ENCODE measurements around the gene SEPTIN2.
"Not testable (repeated sequence)": the region's sequence is repeated elsewhere in the genome, so short reads cannot be mapped to it uniquely, and the experiment has no call there.

SEPTIN2 gene

GRCh38 chr2:241385450-241385849 is 69.7 kb downstream of the SEPTIN2 start:
- DNase-seq (ENCODE audit: low read depth) = not testable (repeated sequence)

GRCh38 chr2:241386519-241386918 is 70.8 kb downstream of the SEPTIN2 start:
- DNase-seq (ENCODE audit: low read depth) = no peak

- DNase-seq (ENCODE audit: low read depth) = no peak
Measured at GRCh38 chr2:241389697-241390096, 74.0 kb downstream of the SEPTIN2 start.

DNA sequence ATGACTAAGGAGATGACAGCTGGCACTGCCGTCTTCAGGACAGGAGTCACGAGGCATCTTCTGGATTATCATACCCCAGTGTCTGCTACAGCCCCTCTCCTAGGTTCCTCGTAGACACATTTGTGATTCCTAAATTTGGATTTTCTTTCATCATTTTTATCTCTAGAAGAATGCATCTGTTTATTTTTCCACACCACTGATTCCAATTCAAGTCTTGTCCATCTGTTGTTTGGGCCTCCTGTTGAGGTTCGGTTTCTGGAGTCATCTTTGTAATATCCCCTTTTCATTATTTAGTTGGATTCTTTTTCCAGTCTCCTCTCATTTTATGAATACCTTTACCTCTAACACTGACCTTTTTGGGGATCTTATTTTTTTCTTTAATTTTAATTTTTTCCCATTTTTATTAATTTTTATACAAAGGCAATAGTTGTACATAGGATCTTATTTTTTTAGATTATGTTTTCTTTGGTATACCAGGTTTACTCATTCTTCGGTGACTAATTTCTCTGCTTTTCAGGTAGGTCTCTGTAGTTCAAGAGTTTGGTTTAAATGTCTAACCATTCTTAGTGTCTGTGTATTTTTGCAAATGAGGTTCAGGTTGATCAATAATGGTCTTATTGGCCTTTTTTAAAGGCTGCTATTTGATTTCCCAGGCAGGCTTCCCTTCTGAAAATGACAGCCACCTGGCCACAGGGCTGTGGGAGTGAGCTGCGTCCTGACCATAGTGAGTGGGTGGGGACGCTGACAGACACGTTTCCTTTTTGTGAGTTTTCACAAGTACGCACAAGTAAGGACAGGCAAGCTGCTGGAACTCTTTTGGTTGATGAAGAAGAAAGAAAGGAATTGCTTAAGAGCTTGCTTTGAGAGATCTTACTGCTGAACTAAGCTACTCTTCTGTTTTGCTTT is 74.8 kb downstream of the SEPTIN2 start:
- DNase-seq (ENCODE audit: low read depth) = no peak

GRCh38 chr2:241391892-241392665 is 76.4 kb downstream of the SEPTIN2 start:
- no peak for DNase-seq (ENCODE audit: low read depth)

DNA sequence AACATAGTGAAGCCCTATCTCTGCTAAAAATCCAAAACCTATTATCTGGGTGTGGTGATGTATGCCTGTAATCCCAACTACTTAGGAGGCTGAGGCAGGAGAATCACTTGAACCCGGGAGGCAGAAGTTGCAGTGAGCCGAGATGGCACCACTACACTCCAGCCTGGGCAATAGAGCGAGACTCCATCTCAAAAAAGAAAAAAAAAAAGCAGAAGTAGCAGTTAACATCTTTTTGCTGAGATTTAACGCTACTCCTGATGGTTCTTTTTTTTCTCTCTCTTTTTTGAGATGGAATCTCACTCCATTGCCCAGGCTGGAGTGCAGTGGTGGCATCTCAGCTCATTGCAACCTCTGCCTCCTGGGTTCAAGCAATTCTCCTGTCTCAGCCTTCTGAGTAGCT is 77.0 kb downstream of the SEPTIN2 start:
- not testable (repeated sequence) for DNase-seq (ENCODE audit: low read depth)

GRCh38 chr2:241393524-241394196 is 77.9 kb downstream of the SEPTIN2 start:
- DNase-seq (ENCODE audit: low read depth) = no peak

DNA sequence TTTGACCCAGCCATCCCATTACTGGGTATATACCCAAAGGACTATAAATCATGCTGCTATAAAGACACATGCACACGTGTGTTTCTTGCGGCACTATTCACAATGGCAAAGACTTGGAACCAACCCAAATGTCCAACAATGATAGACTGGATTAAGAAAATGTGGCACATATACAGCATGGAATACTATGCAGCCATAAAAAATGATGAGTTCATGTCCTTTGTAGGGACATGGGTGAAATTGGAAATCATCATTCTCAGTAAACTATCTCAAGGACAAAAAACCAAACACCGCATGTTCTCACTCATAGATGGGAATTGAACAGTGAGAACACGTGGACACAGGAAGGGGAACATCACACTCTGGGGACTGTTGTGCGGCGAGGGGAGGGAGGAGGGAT is 81.1 kb downstream of the SEPTIN2 start:
- not testable (repeated sequence) for DNase-seq (ENCODE audit: low read depth)

- DNase-seq (ENCODE audit: low read depth) = no peak
Measured at GRCh38 chr2:241399941-241400922, 84.5 kb downstream of the SEPTIN2 start.
